K562 (cell line): ENCODE measurements around the gene UTP14A. TPM values are rescaled to one million over a fixed set of nuclear protein-coding genes. Genes with fewer than 3 reads are reported as not detected.
A peak's percentile ranks its signal among the peaks of the same experiment; 100 is the strongest.

Experiments used
- ASH1L ChIP-seq: fragments of 450-650 bp; IDR thresholded peaks from 2 replicates; pipeline ENCODE4 v1.6.1; 2018; ENCODE audit warnings: borderline replicate concordance, mild to moderate bottlenecking, low read depth; ENCODE audit not compliant: partially characterized antibody
- ATF2 ChIP-seq: sonication (generic); formaldehyde crosslinking; IDR thresholded peaks from 2 replicates; pipeline ENCODE4 v1.8.1; 2022; ENCODE audit warnings: missing genetic modification reagents
- CXXC5 ChIP-seq: fragments of 250-450 bp; sonication (Bioruptor Pico); IDR thresholded peaks from 2 replicates; pipeline ENCODE4 v1.8.0; 2022; ENCODE audit warnings: inconsistent platforms, mild to moderate bottlenecking, moderate library complexity
- E2F3 ChIP-seq: fragments of 250-450 bp; sonication (Bioruptor Pico); IDR thresholded peaks from 2 replicates; pipeline ENCODE4 v1.4.0; 2020; ENCODE audit warnings: mild to moderate bottlenecking
- ELF1 ChIP-seq: fragments of 200-800 bp; sonication (Bioruptor generic); IDR thresholded peaks from 2 replicates; pipeline ENCODE4 v1.6.1; 2016; ENCODE audit warnings: missing genetic modification characterization, missing compliant biosample characterization
- ELK1 ChIP-seq: sonication (generic); formaldehyde crosslinking; IDR thresholded peaks from 2 replicates; pipeline ENCODE4 v1.8.1; 2022; ENCODE audit warnings: missing genetic modification reagents
- HDGF ChIP-seq: fragments of 450-650 bp; IDR thresholded peaks from 2 replicates; pipeline ENCODE4 v1.6.1; 2016
- MITF ChIP-seq: IDR thresholded peaks from 2 replicates; pipeline ENCODE4 v1.6.1; 2014; ENCODE audit warnings: antibody characterized with exemption
- MYNN ChIP-seq, 2 experiments: sonication (generic); formaldehyde crosslinking in 1 of 2; IDR thresholded peaks; 2 replicates each; pipeline versions ENCODE4 v1.5.0 to v1.6.1; 2016 to 2020; ENCODE audit warnings: antibody characterized with exemption in 1 of 2, missing genetic modification reagents in 1 of 2
- SMARCE1 ChIP-seq: fragments of 450-650 bp; IDR thresholded peaks from 2 replicates; pipeline ENCODE4 v1.7.1; 2016; ENCODE audit warnings: mild to moderate bottlenecking
- YY1 ChIP-seq, 3 experiments: IDR thresholded peaks; 2 replicates each; pipeline ENCODE4 v1.6.1; 2011; ENCODE audit warnings: low read length in 2 of 3, mild to moderate bottlenecking in 2 of 3, moderate library complexity in 2 of 3, borderline replicate concordance in 1 of 3, control low read depth in 1 of 3, low read depth in 1 of 3; ENCODE audit not compliant: insufficient read depth in 3 of 3, insufficient replicate concordance in 2 of 3, control insufficient read depth in 1 of 3, insufficient read length in 1 of 3; ENCODE audit errors: extremely low read depth in 1 of 3
- ZBTB8A ChIP-seq: fragments of 450-650 bp; IDR thresholded peaks from 2 replicates; pipeline ENCODE4 v1.6.1; 2018; ENCODE audit warnings: mild to moderate bottlenecking, moderate library complexity; ENCODE audit not compliant: partially characterized antibody
- ZNF717 ChIP-seq: fragments of 250-450 bp; sonication (Bioruptor Pico); IDR thresholded peaks from 2 replicates; pipeline ENCODE4 v1.5.0; 2021
- polyA plus RNA-seq, 8 experiments: library from polyadenylated mRNA; depleted of rRNA in 4 of 8; stranded (reverse) in 5 of 8; unstranded in 3 of 8; fragments of >200 nt; fragmentation: Nextera tagmentation in 2 of 8; fragmentation: Illumina TruSeq in 1 of 8; extraction: Ambion mirVana in 2 of 8; extraction: Trizol in 1 of 8; gene quantifications; 2 replicates each; pipeline versions ENCODE4 v1.2.1 to v1.2.3, GENCODE V29; 2011 to 2014; ENCODE audit warnings: inconsistent platforms in 1 of 8, missing spikeins in 1 of 8
- total RNA-seq, 7 experiments: library from RNA; depleted of rRNA in 6 of 7; stranded (reverse); fragments of >200 nt in 6 of 7; fragmentation: Illumina TruSeq in 2 of 7; extraction: Trizol in 2 of 7; gene quantifications; 2 replicates each; pipeline versions ENCODE4 v1.2.1 to v1.2.3, GENCODE V29; 2011 to 2021; ENCODE audit warnings: low replicate concordance in 1 of 7
- TF ChIP-seq, protein P1 (sequence below), 2 experiments: IDR thresholded peaks; 2 replicates each; pipeline ENCODE4 v1.6.1; 2012; ENCODE audit warnings: improper control_type of control experiment in 2 of 2, low read depth in 2 of 2, low read length in 2 of 2, borderline replicate concordance in 1 of 2
- TF ChIP-seq, protein P2 (sequence below): sonication (generic); formaldehyde crosslinking; IDR thresholded peaks from 2 replicates; pipeline ENCODE4 v1.8.1; 2023; ENCODE audit warnings: mild to moderate bottlenecking, missing genetic modification reagents, moderate library complexity
- TF ChIP-seq, protein P3 (sequence below): IDR thresholded peaks from 3 replicates; pipeline ENCODE4 v1.6.1; 2011; ENCODE audit warnings: borderline replicate concordance, mild to moderate bottlenecking, moderate library complexity; ENCODE audit not compliant: insufficient read length; ENCODE audit errors: extremely low read depth

The UTP14A gene
- total and polyA plus RNA-seq, 9 of the 15 experiments (the other 6 are each of a cell fraction or from before 2014, with no cell fraction given), result 30.5 to 91.0 (median 64.1) TPM

- TF ChIP-seq ZBTB8A (no peak), ELF1 (no peak), ZNF717 (CRISPR knock-in tag) (no peak), MITF (no peak), MYNN (IDR thresholded peaks at IDR 0.05) (no peak), MYNN (CRISPR knock-in tag; IDR thresholded peaks at IDR 0.05) (no peak), SMARCE1 (peak; percentile 11; the same call in 1 of the 2 replicates), HDGF (no peak), YY1 (IDR thresholded peaks at IDR 0.05; ENCODE audit: borderline replicate concordance in 1 of 3, control insufficient read depth in 1 of 3, extremely low read depth in 1 of 3, insufficient read depth in 3 of 3, insufficient read length in 1 of 3, insufficient replicate concordance in 2 of 3, low read depth in 1 of 3, low read length in 2 of 3) (no peak), CXXC5 (CRISPR knock-in tag) (peak; percentile 78), E2F3 (no peak), ATF2 (CRISPR knock-in tag) (no peak), ASH1L (no peak), ELK1 (CRISPR knock-in tag) (no peak)
- TF ChIP-seq, protein P1, sequence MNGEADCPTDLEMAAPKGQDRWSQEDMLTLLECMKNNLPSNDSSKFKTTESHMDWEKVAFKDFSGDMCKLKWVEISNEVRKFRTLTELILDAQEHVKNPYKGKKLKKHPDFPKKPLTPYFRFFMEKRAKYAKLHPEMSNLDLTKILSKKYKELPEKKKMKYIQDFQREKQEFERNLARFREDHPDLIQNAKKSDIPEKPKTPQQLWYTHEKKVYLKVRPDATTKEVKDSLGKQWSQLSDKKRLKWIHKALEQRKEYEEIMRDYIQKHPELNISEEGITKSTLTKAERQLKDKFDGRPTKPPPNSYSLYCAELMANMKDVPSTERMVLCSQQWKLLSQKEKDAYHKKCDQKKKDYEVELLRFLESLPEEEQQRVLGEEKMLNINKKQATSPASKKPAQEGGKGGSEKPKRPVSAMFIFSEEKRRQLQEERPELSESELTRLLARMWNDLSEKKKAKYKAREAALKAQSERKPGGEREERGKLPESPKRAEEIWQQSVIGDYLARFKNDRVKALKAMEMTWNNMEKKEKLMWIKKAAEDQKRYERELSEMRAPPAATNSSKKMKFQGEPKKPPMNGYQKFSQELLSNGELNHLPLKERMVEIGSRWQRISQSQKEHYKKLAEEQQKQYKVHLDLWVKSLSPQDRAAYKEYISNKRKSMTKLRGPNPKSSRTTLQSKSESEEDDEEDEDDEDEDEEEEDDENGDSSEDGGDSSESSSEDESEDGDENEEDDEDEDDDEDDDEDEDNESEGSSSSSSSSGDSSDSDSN (IDR thresholded peaks at IDR 0.05; ENCODE audit: borderline replicate concordance in 1 of 2, low read depth in 2 of 2, low read length in 2 of 2), result peak; percentile 70 to 83; a peak in 3 of 4 replicates
- TF ChIP-seq, protein P2, sequence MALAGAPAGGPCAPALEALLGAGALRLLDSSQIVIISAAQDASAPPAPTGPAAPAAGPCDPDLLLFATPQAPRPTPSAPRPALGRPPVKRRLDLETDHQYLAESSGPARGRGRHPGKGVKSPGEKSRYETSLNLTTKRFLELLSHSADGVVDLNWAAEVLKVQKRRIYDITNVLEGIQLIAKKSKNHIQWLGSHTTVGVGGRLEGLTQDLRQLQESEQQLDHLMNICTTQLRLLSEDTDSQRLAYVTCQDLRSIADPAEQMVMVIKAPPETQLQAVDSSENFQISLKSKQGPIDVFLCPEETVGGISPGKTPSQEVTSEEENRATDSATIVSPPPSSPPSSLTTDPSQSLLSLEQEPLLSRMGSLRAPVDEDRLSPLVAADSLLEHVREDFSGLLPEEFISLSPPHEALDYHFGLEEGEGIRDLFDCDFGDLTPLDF, result no peak
- TF ChIP-seq, protein P3, sequence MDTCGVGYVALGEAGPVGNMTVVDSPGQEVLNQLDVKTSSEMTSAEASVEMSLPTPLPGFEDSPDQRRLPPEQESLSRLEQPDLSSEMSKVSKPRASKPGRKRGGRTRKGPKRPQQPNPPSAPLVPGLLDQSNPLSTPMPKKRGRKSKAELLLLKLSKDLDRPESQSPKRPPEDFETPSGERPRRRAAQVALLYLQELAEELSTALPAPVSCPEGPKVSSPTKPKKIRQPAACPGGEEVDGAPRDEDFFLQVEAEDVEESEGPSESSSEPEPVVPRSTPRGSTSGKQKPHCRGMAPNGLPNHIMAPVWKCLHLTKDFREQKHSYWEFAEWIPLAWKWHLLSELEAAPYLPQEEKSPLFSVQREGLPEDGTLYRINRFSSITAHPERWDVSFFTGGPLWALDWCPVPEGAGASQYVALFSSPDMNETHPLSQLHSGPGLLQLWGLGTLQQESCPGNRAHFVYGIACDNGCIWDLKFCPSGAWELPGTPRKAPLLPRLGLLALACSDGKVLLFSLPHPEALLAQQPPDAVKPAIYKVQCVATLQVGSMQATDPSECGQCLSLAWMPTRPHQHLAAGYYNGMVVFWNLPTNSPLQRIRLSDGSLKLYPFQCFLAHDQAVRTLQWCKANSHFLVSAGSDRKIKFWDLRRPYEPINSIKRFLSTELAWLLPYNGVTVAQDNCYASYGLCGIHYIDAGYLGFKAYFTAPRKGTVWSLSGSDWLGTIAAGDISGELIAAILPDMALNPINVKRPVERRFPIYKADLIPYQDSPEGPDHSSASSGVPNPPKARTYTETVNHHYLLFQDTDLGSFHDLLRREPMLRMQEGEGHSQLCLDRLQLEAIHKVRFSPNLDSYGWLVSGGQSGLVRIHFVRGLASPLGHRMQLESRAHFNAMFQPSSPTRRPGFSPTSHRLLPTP, result no peak
Measured at GRCh38 chrX:129932821-129933321, 26.9 kb downstream of the UTP14A start (continued).
